C4-2B (cell line): ENCODE data around the gene NEUROG3.

ENCODE experiments used
- CTCF ChIP-seq: fragments of 450-650 bp; conservative IDR thresholded peaks from 2 replicates; pipeline ENCODE4 v1.5.1; 2017; ENCODE audit warnings: mild to moderate bottlenecking
- ZFX ChIP-seq: fragments of 450-650 bp; IDR thresholded peaks from 2 replicates; pipeline ENCODE4 v1.6.1; 2017

DNA sequence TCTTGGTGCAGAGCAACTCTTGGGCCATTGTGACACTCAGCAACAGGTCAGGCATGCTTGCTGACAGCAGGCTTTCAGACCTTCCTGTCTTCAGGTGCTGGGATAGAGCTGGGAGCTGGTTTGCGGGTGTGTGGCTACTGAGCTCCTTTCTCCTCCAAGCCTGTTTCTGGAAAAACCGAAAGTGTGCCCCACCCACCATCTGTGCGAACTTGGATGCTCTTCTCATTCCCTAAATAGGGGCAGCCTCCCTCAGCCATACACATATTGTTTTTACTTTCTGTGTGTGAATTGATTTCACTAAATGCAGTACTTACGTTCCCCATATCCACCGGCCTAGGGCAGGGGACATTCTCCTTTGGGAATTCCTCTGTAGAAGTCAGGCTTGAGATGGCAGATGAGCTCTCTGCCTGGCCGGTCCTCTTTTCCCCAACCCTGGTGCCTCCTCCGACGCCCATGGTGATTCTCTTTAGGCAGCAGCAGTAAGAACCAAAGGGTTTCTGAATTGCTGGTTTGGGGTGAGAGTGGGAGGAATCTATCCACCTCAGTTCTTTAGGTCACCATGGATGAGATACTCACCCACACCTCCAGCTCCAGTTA, 6.3 kb upstream of the NEUROG3 start:
- TF ChIP-seq CTCF: no peak
- TF ChIP-seq ZFX: no peak
